ENCODE data around the gene RIOX2.
A peak's percentile ranks its signal among the peaks of the same experiment; 100 is the strongest.

The RIOX2 gene

GRCh38 chr3:97957617-97958311 lies 14.5 kb downstream of the RIOX2 start:
- no peaks in the 10 kb centered on the region for H3K9me3 ChIP-seq (ENCODE audit: severe bottlenecking)
- H3K27me3 ChIP-seq (ENCODE audit: insufficient read depth, low read depth, severe bottlenecking), result no peaks in the 10 kb centered on the region
- peaks cover 67% of the 10 kb centered on the region for H3K36me3 ChIP-seq
- H3K27ac ChIP-seq, result no peak overlapping the region
- no peak for DNase-seq
- H3K4me3 ChIP-seq (ENCODE audit: low read depth, low read length), result no peak overlapping the region
- no peak for TF ChIP-seq CTCF (IDR thresholded peaks at IDR 0.05; ENCODE audit: low read depth, low read length)

GRCh38 chr3:97956051-97956450 lies 16.2 kb downstream of the RIOX2 start:
- peaks cover 70% of the 10 kb centered on the region for H3K36me3 ChIP-seq
- TF ChIP-seq CTCF (IDR thresholded peaks at IDR 0.05; ENCODE audit: low read depth, low read length), result no peak

GRCh38 chr3:97954228-97954827 lies 17.9 kb downstream of the RIOX2 start:
- no peak for DNase-seq
- Histone ChIP-seq H3K27me3 (ENCODE audit: insufficient read depth, low read depth, severe bottlenecking) (no peaks in the 10 kb centered on the region), H3K36me3 (peaks cover 72% of the 10 kb centered on the region), H3K4me3 (ENCODE audit: low read depth, low read length) (no peak overlapping the region), H3K27ac (no peak overlapping the region), H3K9me3 (ENCODE audit: severe bottlenecking) (no peaks in the 10 kb centered on the region)
- TF ChIP-seq CTCF (IDR thresholded peaks at IDR 0.05; ENCODE audit: low read depth, low read length), result 0 out of 2 replicates have a peak, but pooled peaks have one; percentile 9

More at GRCh38 chr3:97956051-97956450, 16.2 kb downstream of the RIOX2 start:
- no peak for DNase-seq
- no peaks in the 10 kb centered on the region for H3K9me3 ChIP-seq (ENCODE audit: severe bottlenecking)
- H3K27me3 ChIP-seq (ENCODE audit: insufficient read depth, low read depth, severe bottlenecking), result no peaks in the 10 kb centered on the region
- H3K4me3 ChIP-seq (ENCODE audit: low read depth, low read length), result no peak overlapping the region
- H3K27ac ChIP-seq, result no peak overlapping the region

- no peak overlapping the region for H3K4me3 ChIP-seq (ENCODE audit: low read depth, low read length)
- DNase-seq, result no peak
- H3K27ac ChIP-seq, result no peak overlapping the region
- peaks cover 71% of the 10 kb centered on the region for H3K36me3 ChIP-seq
- no peaks in the 10 kb centered on the region for H3K27me3 ChIP-seq (ENCODE audit: insufficient read depth, low read depth, severe bottlenecking)
- H3K9me3 ChIP-seq (ENCODE audit: severe bottlenecking), result no peaks in the 10 kb centered on the region
- no peak for TF ChIP-seq CTCF (IDR thresholded peaks at IDR 0.05; ENCODE audit: low read depth, low read length)
Observed at GRCh38 chr3:97952872-97953271, 19.4 kb downstream of the RIOX2 start.

GRCh38 chr3:97952280-97952679 lies 20.0 kb downstream of the RIOX2 start:
- no peak overlapping the region for H3K27ac ChIP-seq
- TF ChIP-seq CTCF (IDR thresholded peaks at IDR 0.05; ENCODE audit: low read depth, low read length), result no peak
- no peaks in the 10 kb centered on the region for H3K9me3 ChIP-seq (ENCODE audit: severe bottlenecking)
- DNase-seq, result no peak
- H3K36me3 ChIP-seq, result peaks cover 72% of the 10 kb centered on the region
- H3K27me3 ChIP-seq (ENCODE audit: insufficient read depth, low read depth, severe bottlenecking), result no peaks in the 10 kb centered on the region
- H3K4me3 ChIP-seq (ENCODE audit: low read depth, low read length), result no peak overlapping the region

Data from WERI-Rb-1 (cell line).